HG02938 (cell line): Measurements from ENCODE around the gene C1QTNF1.

Source experiments
- ATAC-seq: cut with Tn5 transposase; IDR thresholded peaks from one replicate; pipeline ENCODE4 v1.9.1; 2021; ENCODE audit warnings: mild to moderate bottlenecking, moderate library complexity; ENCODE audit not compliant: unreplicated experiment

The C1QTNF1 gene

GRCh38 chr17:78992542-78993212, 31.3 kb upstream of the C1QTNF1 start:
- ATAC-seq, result no peak

DNA sequence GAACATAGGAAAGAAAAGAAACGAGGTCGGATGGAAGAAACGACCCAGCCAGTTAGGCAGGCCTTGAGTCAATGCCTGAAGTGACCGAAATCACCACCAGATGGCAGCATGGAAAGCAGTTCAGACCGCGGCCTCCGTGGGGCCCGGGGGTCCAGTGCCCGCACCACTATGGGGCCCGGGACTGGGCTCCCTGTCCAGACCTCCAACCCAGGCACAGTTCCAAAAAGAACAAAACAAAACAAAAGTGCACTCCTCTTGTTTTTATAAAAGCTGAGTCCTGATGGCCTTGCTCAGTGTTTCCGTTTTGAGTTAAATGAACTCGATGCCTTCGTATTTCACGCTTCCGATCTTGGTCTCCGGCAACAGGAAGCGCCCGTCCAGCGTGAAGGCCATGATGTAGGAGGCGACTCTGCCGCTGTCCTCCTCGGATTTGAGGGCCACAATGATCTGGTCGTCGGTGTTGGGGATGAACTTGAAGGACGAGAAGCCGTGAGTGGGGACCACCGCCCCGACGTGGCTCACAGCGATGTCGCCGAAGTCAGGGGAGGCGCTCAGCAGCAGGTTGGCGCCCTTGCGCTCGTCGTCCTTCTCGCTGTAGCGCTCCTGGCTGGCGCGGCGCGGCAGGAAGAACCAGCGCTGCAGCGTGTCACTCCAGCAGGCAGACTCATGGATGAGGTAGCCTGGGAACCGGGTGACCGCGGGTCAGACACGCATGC, 30.6 kb upstream of the C1QTNF1 start:
- no peak for ATAC-seq

DNA sequence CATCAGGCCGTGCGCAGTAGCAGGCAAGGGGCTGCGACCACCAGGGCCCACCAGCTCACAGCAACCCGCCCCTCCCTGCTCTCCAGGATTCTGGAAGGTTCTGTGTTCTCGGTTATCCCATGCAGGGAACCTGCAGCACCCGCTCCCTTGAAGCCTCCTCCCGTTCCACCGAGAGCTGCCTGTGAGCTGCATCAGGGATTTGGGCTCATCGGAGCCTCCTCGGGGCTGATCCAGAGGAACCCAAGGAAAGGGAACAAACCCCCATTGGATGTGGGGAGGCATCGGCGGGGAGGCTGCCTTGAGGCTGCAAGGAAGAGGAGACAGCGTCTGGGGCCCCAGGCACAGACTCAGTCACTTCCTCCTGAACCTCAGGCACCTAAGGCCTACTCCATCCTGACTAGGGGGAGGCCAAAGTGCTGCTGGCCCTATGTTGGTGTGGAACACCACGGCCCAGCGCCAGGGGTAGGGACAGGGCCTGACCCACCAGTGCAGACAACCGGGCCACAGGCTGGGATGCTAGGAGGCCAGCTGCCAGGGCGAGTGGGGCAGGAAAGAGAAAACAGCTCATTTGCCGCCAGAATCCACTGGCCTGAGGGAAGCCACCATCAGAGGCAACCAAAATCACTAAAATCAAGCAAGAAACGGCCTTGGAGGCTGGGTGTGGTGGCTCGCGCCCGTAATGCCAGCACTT, 29.8 kb upstream of the C1QTNF1 start:
- no peak for ATAC-seq

- ATAC-seq, result no peak
Observed at GRCh38 chr17:78995022-78995760, 28.8 kb upstream of the C1QTNF1 start.

DNA sequence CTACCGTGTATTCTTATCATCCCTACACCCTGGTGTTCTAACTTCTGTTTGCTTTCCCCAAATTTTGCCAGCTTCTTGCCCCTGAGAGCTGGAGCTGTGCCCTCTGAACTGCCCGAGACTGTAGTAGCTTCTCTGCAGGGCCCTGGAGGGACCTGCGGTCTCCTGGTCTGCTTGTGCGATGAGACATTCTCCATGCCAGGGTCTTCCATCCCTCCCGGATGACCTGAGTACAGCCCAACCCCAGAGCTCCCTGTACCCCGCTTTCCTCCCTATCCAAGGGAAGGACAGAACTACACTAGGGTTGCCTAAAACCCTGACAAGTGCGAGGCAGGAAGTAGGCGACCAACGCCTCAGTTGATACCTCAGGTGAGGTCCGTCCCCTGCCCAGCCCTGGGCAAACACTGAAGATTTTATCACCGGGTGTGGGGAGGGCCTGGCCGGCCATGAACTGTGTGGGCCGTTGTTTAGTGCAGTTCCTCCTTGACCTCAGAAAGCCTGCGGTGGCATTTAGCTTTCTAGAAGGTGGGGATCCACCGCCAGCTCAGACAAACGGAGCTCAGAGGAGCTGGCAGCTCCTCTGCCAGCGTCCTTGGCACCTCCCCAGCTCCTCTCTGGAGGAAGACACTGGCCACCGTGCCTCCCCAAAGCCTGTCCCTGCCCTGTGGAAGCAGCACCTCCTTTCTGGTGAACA, 28.1 kb upstream of the C1QTNF1 start:
- no peak for ATAC-seq

- no peak for ATAC-seq
Observed at GRCh38 chr17:78996781-78997201, 27.2 kb upstream of the C1QTNF1 start.

GRCh38 chr17:78997231-78997741, 26.7 kb upstream of the C1QTNF1 start:
- ATAC-seq, result no peak

DNA sequence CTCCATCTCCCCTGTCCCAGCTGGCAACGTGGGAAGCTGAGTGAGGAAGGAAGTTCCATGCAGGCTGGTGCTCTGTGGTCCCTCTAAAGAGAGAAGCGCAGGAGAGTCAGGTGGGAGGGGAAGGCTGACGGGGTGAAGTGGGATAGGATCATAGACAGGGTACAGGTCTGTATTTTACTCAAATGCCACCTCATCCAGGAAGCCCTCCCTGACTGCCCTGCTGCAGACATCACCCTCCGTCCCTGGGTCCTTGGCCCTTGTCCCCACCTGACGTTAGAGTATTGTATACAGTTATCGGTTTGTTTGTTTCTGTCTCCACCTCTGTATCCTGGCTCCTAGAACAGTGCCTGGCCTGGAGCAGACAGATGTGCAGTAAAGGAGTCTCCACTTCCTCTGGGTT, 26.1 kb upstream of the C1QTNF1 start:
- ATAC-seq, result no peak

DNA sequence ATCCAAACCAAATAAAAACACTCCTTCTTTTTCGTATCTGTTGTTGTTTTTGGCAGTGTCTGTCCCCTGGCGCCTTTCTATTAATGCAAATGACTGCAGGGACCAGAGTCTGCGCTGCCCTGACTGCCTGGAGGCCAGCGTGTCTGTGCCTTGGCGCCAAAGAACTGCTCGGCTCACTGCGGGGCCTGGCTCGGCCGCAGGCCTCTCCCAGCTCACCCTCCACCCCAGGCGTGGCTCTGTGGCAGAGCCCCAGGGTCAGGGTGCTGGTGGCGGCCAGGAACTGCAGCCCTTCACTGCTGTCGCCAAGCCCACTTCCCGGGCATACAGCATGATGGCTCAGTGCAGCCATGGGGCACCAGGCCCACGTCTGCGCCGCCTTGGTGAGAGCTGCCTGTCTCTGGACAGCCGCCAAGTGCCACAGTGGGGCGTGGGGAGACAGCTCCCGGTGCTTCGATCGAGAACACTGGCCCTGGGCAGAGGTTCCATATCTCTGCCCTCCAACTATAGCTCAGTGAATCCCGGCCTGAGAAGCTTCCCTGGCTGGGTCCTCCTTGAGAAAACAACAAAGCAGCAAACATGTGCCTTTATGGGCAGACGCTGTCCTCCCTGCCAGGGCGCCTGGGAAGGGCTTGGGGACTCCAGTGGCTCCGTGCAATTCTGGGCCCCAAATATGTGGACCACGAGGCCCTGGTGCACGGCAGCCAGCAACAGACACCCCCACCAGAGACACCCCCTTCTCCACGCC, 25.5 kb upstream of the C1QTNF1 start:
- ATAC-seq, result no peak

- no peak for ATAC-seq
Observed at GRCh38 chr17:78999056-78999768, 24.8 kb upstream of the C1QTNF1 start.

DNA sequence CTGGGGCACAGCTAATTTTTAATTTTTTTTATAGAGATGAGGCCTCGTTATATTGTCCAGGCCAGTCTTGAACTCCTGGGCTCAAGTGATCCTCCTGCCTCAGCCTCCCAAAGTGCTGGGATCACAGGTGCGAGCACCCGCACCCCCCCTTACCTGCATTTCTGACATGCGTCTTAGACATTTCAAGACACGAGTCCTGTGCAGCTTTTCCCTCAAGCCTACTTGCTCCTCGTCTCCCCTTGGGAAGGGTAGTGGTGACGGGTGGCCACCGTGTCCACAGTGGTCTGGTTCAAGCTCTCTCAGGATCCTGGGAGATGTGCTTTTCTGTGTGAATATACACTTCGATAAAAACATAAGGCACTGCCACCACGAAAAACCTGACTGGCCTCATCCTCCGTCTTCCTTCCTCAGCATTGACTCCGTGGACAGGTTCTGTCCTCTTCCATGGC, 24.0 kb upstream of the C1QTNF1 start:
- no peak for ATAC-seq

DNA sequence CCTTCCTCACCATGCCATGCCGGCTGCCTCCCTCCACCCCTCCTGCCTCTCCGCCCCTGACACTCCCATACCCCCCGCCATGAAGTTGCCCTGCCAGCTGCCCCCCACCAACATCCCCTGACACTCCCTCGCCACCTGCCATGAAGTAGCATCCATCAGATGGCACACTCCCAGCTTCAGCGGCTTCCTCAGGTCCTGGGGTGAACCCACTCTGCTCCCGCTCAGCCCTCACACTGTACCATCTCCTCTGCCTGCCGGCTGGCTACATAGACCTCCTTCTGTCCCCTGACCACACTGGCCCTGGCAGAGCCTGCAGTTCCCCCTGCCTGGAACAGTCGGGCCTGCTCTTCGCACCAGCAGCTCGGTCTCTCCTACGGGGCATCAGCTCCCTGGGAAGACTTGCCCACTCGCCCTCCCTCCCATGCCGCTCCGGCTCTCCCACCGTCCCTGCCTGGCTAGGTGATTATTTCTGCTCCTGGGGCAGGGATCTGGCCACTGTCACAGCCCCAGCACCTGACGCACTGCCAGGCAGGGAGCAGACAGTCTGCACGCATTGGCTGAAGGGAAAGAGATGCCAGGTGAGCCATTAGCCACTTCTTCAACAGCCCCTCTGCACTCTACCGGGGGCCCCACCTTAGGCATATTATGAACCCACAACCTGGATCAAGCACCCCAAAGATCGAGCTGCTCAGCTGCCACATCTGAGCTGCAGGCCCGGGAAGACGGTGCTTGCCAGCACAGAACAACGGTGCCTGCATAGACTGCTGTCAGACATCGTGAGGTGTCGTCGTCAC, 23.4 kb upstream of the C1QTNF1 start:
- no peak for ATAC-seq

- ATAC-seq, result no peak
Observed at GRCh38 chr17:79001190-79002020, 22.6 kb upstream of the C1QTNF1 start.

DNA sequence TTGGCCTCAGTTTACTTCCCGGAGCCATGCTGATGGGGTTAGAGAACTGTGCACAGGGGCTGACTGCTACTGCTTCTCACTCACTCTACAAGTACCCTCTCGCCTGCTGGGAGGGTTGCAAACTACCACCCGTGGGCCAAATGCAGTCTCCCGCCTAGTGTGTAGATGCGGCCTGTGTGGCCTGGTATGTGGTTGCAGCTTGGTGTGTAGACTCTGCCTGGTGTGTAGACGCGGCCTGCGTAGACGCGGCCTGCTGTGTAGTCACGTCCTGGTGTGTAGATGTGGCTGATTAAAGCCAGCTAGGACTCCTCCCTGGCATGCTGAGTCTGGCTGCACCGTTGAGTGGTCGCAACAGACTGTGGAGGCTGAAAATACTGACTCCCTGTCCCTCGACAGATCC, 21.7 kb upstream of the C1QTNF1 start:
- no peak for ATAC-seq

GRCh38 chr17:79002796-79003593, 21.0 kb upstream of the C1QTNF1 start:
- no peak for ATAC-seq

DNA sequence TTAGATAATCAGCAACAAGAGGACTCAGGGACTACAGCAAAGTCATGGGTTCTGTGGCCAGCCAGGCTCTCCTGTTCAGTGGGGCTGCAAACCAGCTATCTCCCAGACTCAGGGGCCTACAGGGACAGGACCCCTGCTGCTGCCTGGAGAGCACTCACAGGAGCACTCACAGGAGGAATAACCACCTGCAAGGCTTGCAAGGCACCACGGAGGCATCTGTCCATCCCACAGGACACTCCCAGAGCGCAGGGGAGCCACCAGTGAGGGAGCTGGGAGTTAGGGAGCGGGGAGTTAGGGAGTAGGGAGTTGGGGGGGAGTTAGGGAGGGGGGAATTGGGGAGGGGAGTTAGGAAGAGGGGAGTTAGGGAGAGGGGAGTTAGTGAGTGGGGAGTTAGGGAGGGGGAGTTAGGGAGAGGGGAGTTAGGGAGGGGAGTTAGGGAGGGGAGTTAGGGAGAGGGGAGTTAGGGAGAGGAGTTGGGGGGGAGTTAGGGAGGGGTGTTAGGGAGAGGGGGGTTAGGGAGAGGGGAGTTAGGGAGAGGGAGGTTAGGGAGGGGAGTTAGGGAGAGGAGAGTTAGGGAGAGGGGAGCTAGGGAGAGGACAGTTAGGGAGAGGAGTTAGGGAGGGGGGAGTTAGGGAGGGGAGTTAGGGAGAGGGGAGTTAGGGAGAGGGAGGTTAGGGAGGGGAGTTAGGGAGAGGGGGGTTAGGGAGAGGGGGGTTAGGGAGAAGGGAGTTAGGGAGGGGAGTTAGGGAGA, 20.1 kb upstream of the C1QTNF1 start:
- ATAC-seq, result no peak
